K562 (cell line): ENCODE data around the gene SLC22A4. TPM values are rescaled to one million over a fixed set of nuclear protein-coding genes. Genes with fewer than 3 reads are reported as not detected.

ENCODE experiments used
- ATAC-seq: fragments of 200-7000 bp; cut with Tn5 transposase; 3 replicates; pipeline ENCODE4 v1.9.1; 2020; ENCODE audit warnings: moderate library complexity
- BruUV-seq: library from RNA; stranded (reverse); fragments of 400-500 nt; replicated peaks from 2 replicates; lab custom pipeline; 2021; lab: Mats Ljungman, UMichigan
- CTCF ChIA-PET: fragments of 300-600 bp; formaldehyde crosslinking; extraction: SDS; loops from one replicate; lab custom pipeline; 2021; ENCODE audit warnings: low intra/inter-chr PET ratio; lab: Yijun Ruan, JAX
- POLR2A ChIA-PET: fragments of 300-600, 350-650 bp; sonication (Branson Sonifier 250); formaldehyde crosslinking; extraction: SDS; loops from one replicate; lab custom pipeline; 2021; ENCODE audit warnings: antibody characterized with exemption, inconsistent platforms; lab: Yijun Ruan, JAX
- DNase-seq, 4 experiments: peaks; one replicate each; pipeline versions ENCODE4 v3.0.0 to v3.0.0-alpha.2; 2011 to 2018; ENCODE audit warnings: low spot score in 3 of 4, mixed read lengths in 3 of 4; ENCODE audit errors: extremely low read depth in 1 of 4
- FAIRE-seq: peaks from 2 replicates; lab custom pipeline; 2011; peaks lifted over from hg19 to GRCh38; lab: Jason Lieb, UNC
- H2AFZ ChIP-seq: 2 replicates; pipeline ENCODE4 v1.6.0; 2011; ENCODE audit warnings: low read depth, low read length, control low read depth, inconsistent platforms
- H3K27ac ChIP-seq: fragments of 200-600 bp; 3 replicates; pipeline ENCODE4 v1.8.0; 2011; ENCODE audit warnings: low read depth, mild to moderate bottlenecking, control low read depth, inconsistent platforms, low read length, moderate library complexity, mixed read lengths; ENCODE audit errors: extremely low read depth
- H3K27me3 ChIP-seq, 2 experiments: fragments of 300-600 bp in 1 of 2; 2 replicates in 1 of 2; 3 replicates in 1 of 2; pipeline versions ENCODE4 v1.6.0 to v1.8.0; 2011; ENCODE audit warnings: inconsistent platforms in 2 of 2, low read length in 2 of 2, mild to moderate bottlenecking in 1 of 2, mixed read lengths in 1 of 2, moderate library complexity in 1 of 2; ENCODE audit not compliant: control insufficient read depth in 2 of 2, insufficient read depth in 2 of 2
- H3K36me3 ChIP-seq: fragments of 300-600 bp; 3 replicates; pipeline ENCODE4 v1.8.0; 2011; ENCODE audit warnings: mild to moderate bottlenecking, low read length, inconsistent platforms; ENCODE audit not compliant: control insufficient read depth, insufficient read depth
- H3K4me1 ChIP-seq, 2 experiments: fragments of 200-600 bp in 1 of 2; replicated peaks in 1 of 2; 2 replicates in 1 of 2; 3 replicates in 1 of 2; pipeline versions ENCODE4 v1.5.1 to v1.8.0; 2011; ENCODE audit warnings: inconsistent platforms in 2 of 2, low read length in 2 of 2, mild to moderate bottlenecking in 1 of 2, mixed read lengths in 1 of 2, moderate library complexity in 1 of 2; ENCODE audit not compliant: control insufficient read depth in 2 of 2, insufficient read depth in 2 of 2
- H3K4me2 ChIP-seq: 2 replicates; pipeline ENCODE4 v1.6.1; 2011; ENCODE audit warnings: low read length, control low read depth, inconsistent platforms, mixed read lengths; ENCODE audit not compliant: insufficient read depth
- H3K4me3 ChIP-seq: fragments of 200-600 bp; sonication (generic), shearing (Covaris generic); 2 replicates; pipeline ENCODE4 v1.5.1; 2016; ENCODE audit warnings: control low read depth, inconsistent platforms
- H3K79me2 ChIP-seq: fragments of 200-600 bp; 3 replicates; pipeline ENCODE4 v1.8.0; 2011; ENCODE audit warnings: low read length, inconsistent platforms; ENCODE audit not compliant: control insufficient read depth, insufficient read depth
- H3K9ac ChIP-seq, 2 experiments: 2 replicates each; pipeline versions ENCODE4 v1.6.0 to v1.6.1; 2011; ENCODE audit warnings: low read depth in 2 of 2, low read length in 2 of 2, control low read depth in 1 of 2, inconsistent platforms in 1 of 2, mild to moderate bottlenecking in 1 of 2, mixed read lengths in 1 of 2; ENCODE audit not compliant: insufficient read depth in 1 of 2
- H3K9me1 ChIP-seq: one replicate; pipeline ENCODE4 v1.6.0; 2011; ENCODE audit warnings: inconsistent platforms, mild to moderate bottlenecking, low read length, moderate library complexity; ENCODE audit not compliant: control insufficient read depth, insufficient read depth
- H3K9me3 ChIP-seq: replicated peaks from 2 replicates; pipeline ENCODE4 v1.5.1; 2011; ENCODE audit warnings: low read depth, low read length, inconsistent platforms; ENCODE audit not compliant: control insufficient read depth, insufficient read depth
- H4K20me1 ChIP-seq: replicated peaks from 2 replicates; pipeline ENCODE4 v1.6.1; 2011; ENCODE audit warnings: low read length, inconsistent platforms, mixed read lengths; ENCODE audit not compliant: control insufficient read depth, insufficient read depth
- ETV5 ChIP-seq: sonication (generic); formaldehyde crosslinking; IDR thresholded peaks from 2 replicates; pipeline ENCODE4 v1.4.0; 2020; ENCODE audit warnings: low read depth, mild to moderate bottlenecking, missing genetic modification reagents
- HBP1 ChIP-seq: fragments of 450-650 bp; formaldehyde crosslinking; IDR thresholded peaks from 2 replicates; pipeline ENCODE4 v1.4.0; 2022; ENCODE audit warnings: missing genetic modification characterization
- ZEB2 ChIP-seq: fragments of 450-650 bp; IDR thresholded peaks from 2 replicates; pipeline ENCODE4 v1.6.1; 2016
- ZNF354B ChIP-seq: fragments of 250-450 bp; sonication (Bioruptor Pico); IDR thresholded peaks from 2 replicates; pipeline ENCODE4 v1.4.0; 2020
- WGBS: fragments of 100-300 bp; shearing (Covaris generic); methylation state at CpG from one replicate; pipeline ENCODE4 v1.1.6; 2016; ENCODE audit warnings: low coverage, mixed read lengths; ENCODE audit not compliant: insufficient coverage; ENCODE audit errors: missing lambda C conversion rate; 5-methylcytosine and 5-hydroxymethylcytosine counted together
- in situ Hi-C: fragments of 300-500 bp; cut with MboI; formaldehyde crosslinking; loops from 4 replicates; pipeline ENCODE4 v1.15.0; 2018; ENCODE audit warnings: inconsistent platforms, mixed read lengths
- intact Hi-C: fragments of 100-400 bp; cut with micrococcal nuclease; formaldehyde crosslinking; loops from 2 replicates; pipeline ENCODE4 v1.14.2; 2022
- polyA plus RNA-seq, 8 experiments: library from polyadenylated mRNA; depleted of rRNA in 4 of 8; stranded (reverse) in 5 of 8; unstranded in 3 of 8; fragments of >200 nt; fragmentation: Nextera tagmentation in 2 of 8; fragmentation: Illumina TruSeq in 1 of 8; extraction: Ambion mirVana in 2 of 8; extraction: Trizol in 1 of 8; gene quantifications; 2 replicates each; pipeline versions ENCODE4 v1.2.1 to v1.2.3, GENCODE V29; 2011 to 2014; ENCODE audit warnings: inconsistent platforms in 1 of 8, missing spikeins in 1 of 8
- total RNA-seq, 7 experiments: library from RNA; depleted of rRNA in 6 of 7; stranded (reverse); fragments of >200 nt in 6 of 7; fragmentation: Illumina TruSeq in 2 of 7; extraction: Trizol in 2 of 7; gene quantifications; 2 replicates each; pipeline versions ENCODE4 v1.2.1 to v1.2.3, GENCODE V29; 2011 to 2021; ENCODE audit warnings: low replicate concordance in 1 of 7

Gene SLC22A4
- total and polyA plus RNA-seq, 9 of the 15 experiments (the other 6 are each of a cell fraction or from before 2014, with no cell fraction given), result 2.7 to 9.5 (median 6.2) TPM

- H3K4me2 ChIP-seq, result no peak overlapping the region
- in situ Hi-C loops, result loop anchor here (10.0 to 25.0 kb wide), 2 partner anchors 112 to 321 kb away; partner anchors contain the start of genes CSF2, IL3 and IRF1
Measured at GRCh38 chr5:132383261-132383660, 89.1 kb downstream of the SLC22A4 start.

GRCh38 chr5:132383984-132384383 is 89.8 kb downstream of the SLC22A4 start:
- CTCF ChIA-PET, result no interaction called here

More at GRCh38 chr5:132383261-132383660, 89.1 kb downstream of the SLC22A4 start:
- H3K36me3 ChIP-seq, result peaks cover 60% of the 10 kb centered on the region
- no peaks in the 10 kb centered on the region for H3K27me3 ChIP-seq
- no peak overlapping the region for H2AFZ ChIP-seq
- H3K9me1 ChIP-seq, result no peaks in the 10 kb centered on the region
- WGBS, result 81% methylated on average over 1 of the region's 1 CpG
- no peaks in the 10 kb centered on the region for H3K79me2 ChIP-seq
- H3K9ac ChIP-seq, result no peak overlapping the region
- ChIA-PET CTCF (no interaction called here), POLR2A (interaction anchor here (0.7 to 1.7 kb wide), 3 partner anchors 11 to 122 kb away, joined by 3 to 5 read pairs (median 3); no protein-coding TSS in a partner anchor)
- 0 out of 2 replicates have a peak, but pooled peaks cover under 1% of the 10 kb centered on the region for H4K20me1 ChIP-seq
- TF ChIP-seq ETV5 (CRISPR knock-in tag), result no peak
- no peak for TF ChIP-seq ZNF354B
- H3K4me1 ChIP-seq, result peaks cover 10 to 12% of the 10 kb centered on the region in 2 experiments; a peak in 3 of 5 replicates
- no peak for DNase-seq
- intact Hi-C loops, result loop anchor here (10.0 kb wide), 2 partner anchors 198 to 318 kb away; partner anchors contain the start of gene IL3
- H3K9me3 ChIP-seq, result no peaks in the 10 kb centered on the region
- no TSS peak for BruUV-seq
- no peak overlapping the region for H3K4me3 ChIP-seq
- no peak for FAIRE-seq
- no peak for ATAC-seq
- H3K27ac ChIP-seq, result no peak overlapping the region

More at GRCh38 chr5:132383984-132384383, 89.8 kb downstream of the SLC22A4 start:
- POLR2A ChIA-PET, result interaction anchor here (1.3 kb wide), 1 partner anchor 112 kb away, joined by 3 read pairs; no protein-coding TSS in a partner anchor
- TF ChIP-seq HBP1 (CRISPR knock-in tag), result no peak
- no peak for TF ChIP-seq ZEB2
- Histone ChIP-seq H3K27me3 (no peaks in the 10 kb centered on the region), H2AFZ (no peak overlapping the region), H4K20me1 (no peaks in the 10 kb centered on the region), H3K9me3 (no peaks in the 10 kb centered on the region), H3K4me2 (no peak overlapping the region), H3K79me2 (no peaks in the 10 kb centered on the region), H3K36me3 (peaks cover 60% of the 10 kb centered on the region), H3K4me1 (peaks cover 10 to 12% of the 10 kb centered on the region in 2 experiments; a peak in 3 of 5 replicates), H3K27ac (no peak overlapping the region), H3K4me3 (no peak overlapping the region), H3K9ac (no peak overlapping the region), H3K9me1 (no peaks in the 10 kb centered on the region)
- intact Hi-C loops (loop anchor here (10.0 kb wide), 2 partner anchors 199 to 319 kb away; partner anchors contain the start of gene IL3), in situ Hi-C loops (loop anchor here (10.0 to 25.0 kb wide), 2 partner anchors 111 to 322 kb away; partner anchors contain the start of genes CSF2, IL3 and IRF1)
- 67% methylated on average over 5 of the region's 5 CpGs for WGBS
- BruUV-seq, result no TSS peak
- no peak for ATAC-seq
- FAIRE-seq, result no peak
- DNase-seq, result no peak
